ENCODE results near the gene C1QC.
A peak's percentile ranks its signal among the peaks of the same experiment; 100 is the strongest.

The C1QC gene

GRCh38 chr1:22619252-22619651, 24.2 kb upstream of the C1QC start:
- DNase-seq (ENCODE audit: low spot score) = no peak

GRCh38 chr1:22619798-22620197, 23.6 kb upstream of the C1QC start:
- DNase-seq (ENCODE audit: low spot score) = no peak

GRCh38 chr1:22621761-22622160, 21.7 kb upstream of the C1QC start:
- DNase-seq (ENCODE audit: low spot score) = no peak

- DNase-seq (ENCODE audit: low spot score) = no peak
Observed at GRCh38 chr1:22625262-22625925, 18.0 kb upstream of the C1QC start.

- no peak for DNase-seq (ENCODE audit: low spot score)
Observed at GRCh38 chr1:22626237-22627157, 16.9 kb upstream of the C1QC start.

- DNase-seq (ENCODE audit: low spot score) = no peak
Observed at GRCh38 chr1:22627331-22627730, 16.1 kb upstream of the C1QC start.

- no peak for DNase-seq (ENCODE audit: low spot score)
Observed at GRCh38 chr1:22628698-22629444, 14.6 kb upstream of the C1QC start.

GRCh38 chr1:22629886-22630285, 13.5 kb upstream of the C1QC start:
- no peak for DNase-seq (ENCODE audit: low spot score)

- no peak for DNase-seq (ENCODE audit: low spot score)
Observed at GRCh38 chr1:22633697-22634463, 9.6 kb upstream of the C1QC start.

- no peak for DNase-seq (ENCODE audit: low spot score)
Observed at GRCh38 chr1:22635436-22635835, 8.0 kb upstream of the C1QC start.

GRCh38 chr1:22636353-22636752, 7.1 kb upstream of the C1QC start, which contains the start of gene C1QA:
TSS of gene C1QA (plus strand) at chr1:22636628. CDS start at chr1:22637617, 989 bp downstream.
- DNase-seq (ENCODE audit: low spot score) = peak; percentile 81

GRCh38 chr1:22636927-22637326, 6.5 kb upstream of the C1QC start:
- DNase-seq (ENCODE audit: low spot score) = no peak

GRCh38 chr1:22637907-22638445, 5.5 kb upstream of the C1QC start:
- DNase-seq (ENCODE audit: low spot score) = no peak

GRCh38 chr1:22638476-22639234, 4.8 kb upstream of the C1QC start:
- DNase-seq (ENCODE audit: low spot score) = no peak

GRCh38 chr1:22639286-22639685, 4.1 kb upstream of the C1QC start:
- no peak for DNase-seq (ENCODE audit: low spot score)

- DNase-seq (ENCODE audit: low spot score) = no peak
Observed at GRCh38 chr1:22641247-22641646, 2.2 kb upstream of the C1QC start.

GRCh38 chr1:22641906-22642636, 1.4 kb upstream of the C1QC start:
- DNase-seq (ENCODE audit: low spot score) = peak; percentile 49

- DNase-seq (ENCODE audit: low spot score) = no peak
Observed at GRCh38 chr1:22643928-22644327, 495 bp downstream of the C1QC start.

GRCh38 chr1:22645931-22646330, 2.5 kb downstream of the C1QC start:
- DNase-seq (ENCODE audit: low spot score) = no peak

GRCh38 chr1:22646384-22646783, 3.0 kb downstream of the C1QC start:
- DNase-seq (ENCODE audit: low spot score) = no peak
